Measurements from ENCODE around the gene SMPD3.
"Not testable (repeated sequence)": the region's sequence is repeated elsewhere in the genome, so short reads cannot be mapped to it uniquely, and the experiment has no call there.

The SMPD3 gene

GRCh38 chr16:68448360-68448970 lies at the start of gene SMPD3:
SMPD3 (minus strand) TSS chr16:68448508; CDS start chr16:68372181, 76,327 bp downstream.
- DNase-seq, result peak; percentile 100

GRCh38 chr16:68496689-68497088 lies 48.4 kb upstream of the SMPD3 start:
- peak; percentile 47 for DNase-seq

GRCh38 chr16:68494261-68494660 lies 46.0 kb upstream of the SMPD3 start:
- DNase-seq, result not testable (repeated sequence)

- no peak for DNase-seq
Observed at GRCh38 chr16:68493412-68494070, 45.2 kb upstream of the SMPD3 start.

- no peak for DNase-seq
Observed at GRCh38 chr16:68492543-68493411, 44.5 kb upstream of the SMPD3 start.

- no peak for DNase-seq
Observed at GRCh38 chr16:68492151-68492542, 43.8 kb upstream of the SMPD3 start.

- no peak for DNase-seq
Observed at GRCh38 chr16:68491576-68491950, 43.3 kb upstream of the SMPD3 start.

GRCh38 chr16:68490829-68491575 lies 42.7 kb upstream of the SMPD3 start:
- DNase-seq, result no peak

GRCh38 chr16:68490358-68490757 lies 42.0 kb upstream of the SMPD3 start:
- DNase-seq, result no peak

- no peak for DNase-seq
Observed at GRCh38 chr16:68488554-68488953, 40.2 kb upstream of the SMPD3 start.

- DNase-seq, result peak; percentile 32
Observed at GRCh38 chr16:68487669-68488068, 39.4 kb upstream of the SMPD3 start.

GRCh38 chr16:68487203-68487514 lies 38.9 kb upstream of the SMPD3 start:
- DNase-seq, result peak; percentile 46

- peak; percentile 50 for DNase-seq
Observed at GRCh38 chr16:68486502-68487202, 38.3 kb upstream of the SMPD3 start.

- DNase-seq, result no peak
Observed at GRCh38 chr16:68481636-68482035, 33.3 kb upstream of the SMPD3 start.

GRCh38 chr16:68480084-68480995 lies 32.0 kb upstream of the SMPD3 start:
- no peak for DNase-seq

GRCh38 chr16:68479271-68479670 lies 31.0 kb upstream of the SMPD3 start:
- no peak for DNase-seq

GRCh38 chr16:68478526-68479250 lies 30.4 kb upstream of the SMPD3 start:
- DNase-seq, result no peak

GRCh38 chr16:68475071-68475470 lies 26.8 kb upstream of the SMPD3 start:
- no peak for DNase-seq

- DNase-seq, result no peak
Observed at GRCh38 chr16:68473358-68474070, 25.2 kb upstream of the SMPD3 start.

GRCh38 chr16:68472581-68472980 lies 24.3 kb upstream of the SMPD3 start:
- DNase-seq, result no peak
